ENCODE measurements around the gene SOCS7. TPM values are rescaled to one million over a fixed set of nuclear protein-coding genes. Genes with fewer than 3 reads are reported as not detected.

SOCS7 gene
- total and polyA plus RNA-seq, 10 of the 15 experiments (the other 5 are each of a cell fraction or from before 2014, with no cell fraction given) = 0.68 to 12.8 (median 7.3) TPM

DNA sequence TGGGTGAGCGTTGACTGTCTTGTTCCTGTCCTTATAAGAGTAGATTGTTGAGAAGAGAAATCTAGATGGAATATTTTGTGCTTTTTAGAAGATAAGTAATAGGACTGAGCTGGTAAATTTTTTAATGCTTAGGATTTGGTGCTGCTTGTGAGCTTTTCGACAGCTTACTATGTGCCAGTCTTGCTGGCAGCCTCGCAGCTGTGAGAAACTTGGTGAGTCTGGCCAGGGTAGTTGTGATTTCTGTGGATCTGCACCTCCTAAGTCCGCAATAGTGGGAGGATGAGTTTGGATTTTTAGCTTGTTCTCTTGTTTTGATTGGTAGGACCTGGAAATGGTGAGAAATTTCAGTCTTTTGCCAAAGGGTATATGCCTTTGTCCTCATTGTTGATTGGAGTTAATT is 3.6 kb downstream of the SOCS7 start:
- BruUV-seq (replicated peaks) = no TSS peak
- 86% methylated on average over 4 of the region's 4 CpGs for WGBS (ENCODE audit: insufficient coverage, insufficient replicate concordance, low lambda C conversion rate, missing lambda C conversion rate)
- POLR2A ChIA-PET = interaction anchor here (0.6 to 1.5 kb wide), 4 partner anchors 10 to 577 kb away, joined by 3 to 4 read pairs (median 4); no protein-coding TSS in a partner anchor
- no peaks in the 10 kb centered on the region for H3K9me3 ChIP-seq (replicated peaks; ENCODE audit: control insufficient read depth, insufficient read depth, low read length)
- peaks cover 8% of the 10 kb centered on the region for H3K79me2 ChIP-seq (ENCODE audit: control insufficient read depth, insufficient read depth, low read length)
- H3K36me3 ChIP-seq (ENCODE audit: control insufficient read depth in 2 of 2, insufficient read depth in 2 of 2, low read length in 1 of 2) = no peaks in the 10 kb centered on the region
- H3K9ac ChIP-seq (ENCODE audit: control insufficient read depth, insufficient read depth, low read length) = no peak overlapping the region; the same call in 1 of the 2 replicates
- no peak overlapping the region for H2AFZ ChIP-seq (ENCODE audit: control insufficient read depth, low read depth, low read length)
- H3K4me2 ChIP-seq (ENCODE audit: control insufficient read depth, insufficient read depth) = peak overlapping the region; percentile 46
- FAIRE-seq (no peak), DNase-seq (ENCODE audit: low read depth, low spot score) (no peak), ATAC-seq (no peak)
- RAD21 ChIA-PET (ENCODE audit: unreplicated experiment) = interaction anchor here (0.7 to 8.4 kb wide), 2 partner anchors 58 to 889 kb away, joined by 3 to 172 read pairs; no protein-coding TSS in a partner anchor
- H3K4me3 ChIP-seq = peak overlapping the region; percentile 8; the same call in 1 of the 2 replicates
- H3K4me1 ChIP-seq (ENCODE audit: control insufficient read depth, insufficient read depth, low read length) = peaks cover 4% of the 10 kb centered on the region
- no peaks in the 10 kb centered on the region for H4K20me1 ChIP-seq (ENCODE audit: control insufficient read depth, insufficient read depth)
- SMC1A ChIA-PET (ENCODE audit: uncharacterized antibody, unreplicated experiment) = interaction anchor here (0.5 to 7.9 kb wide), 7 partner anchors 8 to 221 kb away, joined by 3 to 161 read pairs (median 3); no protein-coding TSS in a partner anchor
- no peak overlapping the region for H3K27ac ChIP-seq (ENCODE audit: control insufficient read depth, insufficient read depth)
- in situ Hi-C loops (cut with MboI) (no loop called here), intact Hi-C loops (cut with micrococcal nuclease; ENCODE audit: unreplicated experiment) (loop anchor here (10.0 kb wide), 1 partner anchor 320 kb away; the partner anchor contains the start of gene EPOP)
- CTCF ChIA-PET = interaction anchor here (0.9 to 9.3 kb wide), 8 partner anchors 9 to 308 kb away, joined by 3 to 349 read pairs (median 4); no protein-coding TSS in a partner anchor
- H3K27me3 ChIP-seq (replicated peaks in 1 of 2; ENCODE audit: control insufficient read depth in 2 of 2, insufficient read depth in 2 of 2, low read length in 1 of 2) = no peaks in the 10 kb centered on the region
- TF ChIP-seq MYC (IDR thresholded peaks at IDR 0.05; ENCODE audit: insufficient read depth, insufficient read length, insufficient replicate concordance, low read length, severe bottlenecking) = no peak
- TF ChIP-seq RAD21 (IDR thresholded peaks at IDR 0.05; ENCODE audit: insufficient read depth, low read depth, low read length) = no peak
- TF ChIP-seq MEF2B (IDR thresholded peaks at IDR 0.05; ENCODE audit: partially characterized antibody, poor library complexity, severe bottlenecking) = no peak
- no peak for TF ChIP-seq CTCF (IDR thresholded peaks at IDR 0.05 in 2 of 3, conservative IDR thresholded peaks at IDR 0.05 in 1 of 3; ENCODE audit: control insufficient read depth in 2 of 3, extremely low read depth in 1 of 3, insufficient read depth in 1 of 3, low read depth in 3 of 3, low read length in 3 of 3)
- no peak for TF ChIP-seq ZNF24 (IDR thresholded peaks at IDR 0.05)
- TF ChIP-seq, protein P1, sequence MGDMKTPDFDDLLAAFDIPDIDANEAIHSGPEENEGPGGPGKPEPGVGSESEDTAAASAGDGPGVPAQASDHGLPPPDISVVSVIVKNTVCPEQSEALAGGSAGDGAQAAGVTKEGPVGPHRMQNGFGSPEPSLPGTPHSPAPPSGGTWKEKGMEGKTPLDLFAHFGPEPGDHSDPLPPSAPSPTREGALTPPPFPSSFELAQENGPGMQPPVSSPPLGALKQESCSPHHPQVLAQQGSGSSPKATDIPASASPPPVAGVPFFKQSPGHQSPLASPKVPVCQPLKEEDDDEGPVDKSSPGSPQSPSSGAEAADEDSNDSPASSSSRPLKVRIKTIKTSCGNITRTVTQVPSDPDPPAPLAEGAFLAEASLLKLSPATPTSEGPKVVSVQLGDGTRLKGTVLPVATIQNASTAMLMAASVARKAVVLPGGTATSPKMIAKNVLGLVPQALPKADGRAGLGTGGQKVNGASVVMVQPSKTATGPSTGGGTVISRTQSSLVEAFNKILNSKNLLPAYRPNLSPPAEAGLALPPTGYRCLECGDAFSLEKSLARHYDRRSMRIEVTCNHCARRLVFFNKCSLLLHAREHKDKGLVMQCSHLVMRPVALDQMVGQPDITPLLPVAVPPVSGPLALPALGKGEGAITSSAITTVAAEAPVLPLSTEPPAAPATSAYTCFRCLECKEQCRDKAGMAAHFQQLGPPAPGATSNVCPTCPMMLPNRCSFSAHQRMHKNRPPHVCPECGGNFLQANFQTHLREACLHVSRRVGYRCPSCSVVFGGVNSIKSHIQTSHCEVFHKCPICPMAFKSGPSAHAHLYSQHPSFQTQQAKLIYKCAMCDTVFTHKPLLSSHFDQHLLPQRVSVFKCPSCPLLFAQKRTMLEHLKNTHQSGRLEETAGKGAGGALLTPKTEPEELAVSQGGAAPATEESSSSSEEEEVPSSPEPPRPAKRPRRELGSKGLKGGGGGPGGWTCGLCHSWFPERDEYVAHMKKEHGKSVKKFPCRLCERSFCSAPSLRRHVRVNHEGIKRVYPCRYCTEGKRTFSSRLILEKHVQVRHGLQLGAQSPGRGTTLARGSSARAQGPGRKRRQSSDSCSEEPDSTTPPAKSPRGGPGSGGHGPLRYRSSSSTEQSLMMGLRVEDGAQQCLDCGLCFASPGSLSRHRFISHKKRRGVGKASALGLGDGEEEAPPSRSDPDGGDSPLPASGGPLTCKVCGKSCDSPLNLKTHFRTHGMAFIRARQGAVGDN (IDR thresholded peaks at IDR 0.05) = no peak
- no peak for TF ChIP-seq STAT1 (conservative IDR thresholded peaks at IDR 0.05)
- no peak for TF ChIP-seq ATF7 (IDR thresholded peaks at IDR 0.05; ENCODE audit: low read depth)
- TF ChIP-seq RELA (IDR thresholded peaks at IDR 0.05; ENCODE audit: borderline replicate concordance, partially characterized antibody) = no peak
- TF ChIP-seq YBX1 (IDR thresholded peaks at IDR 0.05) = no peak
- no peak for TF ChIP-seq BACH1 (IDR thresholded peaks at IDR 0.05; ENCODE audit: borderline replicate concordance)
- no peak for TF ChIP-seq JUND (IDR thresholded peaks at IDR 0.05; ENCODE audit: low read depth, low read length)
- TF ChIP-seq PRDM15 (CRISPR knock-in tag; IDR thresholded peaks at IDR 0.05) = no peak

All from GM12878 (cell line).